Natural killer cell (primary cell): Measurements from ENCODE around the gene PAAF1. TPM values are rescaled to one million over a fixed set of nuclear protein-coding genes. Genes with fewer than 3 reads are reported as not detected.

Experiments
- ATAC-seq, 3 donors: fragments of 150-1000 bp in 2 of 3; fragments of 200-7000 bp in 1 of 3; cut with Tn5 transposase; 1 replicate in 1 of 3; 2 replicates in 2 of 3; pipeline ENCODE4 v1.10.0; 2021; ENCODE audit warnings: mild to moderate bottlenecking in 2 of 3, moderate library complexity in 2 of 3
- DNase-seq, 2 donors: peaks; one replicate each; pipeline versions ENCODE4 v3.0.0 to v3.0.0-alpha.2; 2013 to 2021; ENCODE audit warnings: mixed read lengths in 1 of 2
- H3K27ac ChIP-seq: one replicate; pipeline ENCODE4 v1.5.1; 2013; ENCODE audit warnings: mild to moderate bottlenecking, low read length
- H3K27me3 ChIP-seq: one replicate; pipeline ENCODE4 v1.6.1; 2013; ENCODE audit warnings: low read length; ENCODE audit not compliant: control insufficient read depth, insufficient read depth
- H3K36me3 ChIP-seq: one replicate; pipeline ENCODE4 v1.6.1; 2013; ENCODE audit warnings: low read length; ENCODE audit not compliant: control insufficient read depth, insufficient read depth
- H3K4me1 ChIP-seq: one replicate; pipeline ENCODE4 v1.6.1; 2013; ENCODE audit warnings: low read length; ENCODE audit not compliant: control insufficient read depth, insufficient read depth
- H3K4me3 ChIP-seq: one replicate; pipeline ENCODE4 v1.5.1; 2013; ENCODE audit warnings: low read length
- H3K9me3 ChIP-seq: one replicate; pipeline ENCODE4 v1.6.1; 2013; ENCODE audit warnings: low read length; ENCODE audit not compliant: control insufficient read depth, insufficient read depth
- H3K27ac Mint-ChIP-seq, 2 donors: one replicate each; pipeline ENCODE4 v1.8.0; 2022; ENCODE audit warnings: mild to moderate bottlenecking in 2 of 2, mixed read lengths in 2 of 2, moderate library complexity in 1 of 2
- H3K27me3 Mint-ChIP-seq, 2 donors: one replicate each; pipeline ENCODE4 v1.8.0; 2022; ENCODE audit warnings: low read depth in 2 of 2, mixed read lengths in 2 of 2
- H3K36me3 Mint-ChIP-seq: one replicate; pipeline ENCODE4 v1.8.0; 2022; ENCODE audit warnings: mixed read lengths
- H3K4me1 Mint-ChIP-seq, 2 donors: one replicate each; pipeline ENCODE4 v1.8.0; 2022; ENCODE audit warnings: mixed read lengths in 2 of 2
- H3K4me3 Mint-ChIP-seq: one replicate; pipeline ENCODE4 v1.8.0; 2022; ENCODE audit warnings: mild to moderate bottlenecking, moderate library complexity, mixed read lengths
- H3K9me3 Mint-ChIP-seq, 2 donors: one replicate each; pipeline ENCODE4 v1.8.0; 2022; ENCODE audit warnings: mixed read lengths in 2 of 2
- WGBS: methylation state at CpG from one replicate; pipeline ENCODE4 v1.1.7; 2013; ENCODE audit warnings: missing lambda C conversion rate; ENCODE audit not compliant: insufficient coverage; 5-methylcytosine and 5-hydroxymethylcytosine counted together
- intact Hi-C: fragments of 100-400 bp; cut with micrococcal nuclease; formaldehyde crosslinking; loops from one replicate; pipeline ENCODE4 v1.14.2; 2022
- total RNA-seq, 4 donors: library from RNA; stranded (reverse); fragments of 120-200 nt in 1 of 4; gene quantifications; one replicate each; pipeline versions ENCODE4 v1.2.3 to v1.2.4, GENCODE V29; 2013 to 2022
- TF ChIP-seq, protein P1 (sequence below): fragments of 200-600 bp; IDR thresholded peaks from one replicate; pipeline ENCODE4 v1.8.0; 2022; ENCODE audit warnings: antibody characterized with exemption

PAAF1 gene
- total RNA-seq, 3 donors from 2014 or later (not counting 1 experiment from before 2014, with no cell fraction given), result 12.0 to 14.9 (median 13.7) TPM

- Mint-ChIP-seq H3K4me1 (no peaks in the 10 kb centered on the region), H3K36me3 (no peaks in the 10 kb centered on the region), H3K27me3 (no peaks in the 10 kb centered on the region), H3K27ac (peak overlapping the region in 1 of 2 donors; percentile 18), H3K4me3 (no peak overlapping the region), H3K9me3 (no peaks in the 10 kb centered on the region)
- H3K4me3 ChIP-seq, result no peak overlapping the region
- TF ChIP-seq, protein P1, sequence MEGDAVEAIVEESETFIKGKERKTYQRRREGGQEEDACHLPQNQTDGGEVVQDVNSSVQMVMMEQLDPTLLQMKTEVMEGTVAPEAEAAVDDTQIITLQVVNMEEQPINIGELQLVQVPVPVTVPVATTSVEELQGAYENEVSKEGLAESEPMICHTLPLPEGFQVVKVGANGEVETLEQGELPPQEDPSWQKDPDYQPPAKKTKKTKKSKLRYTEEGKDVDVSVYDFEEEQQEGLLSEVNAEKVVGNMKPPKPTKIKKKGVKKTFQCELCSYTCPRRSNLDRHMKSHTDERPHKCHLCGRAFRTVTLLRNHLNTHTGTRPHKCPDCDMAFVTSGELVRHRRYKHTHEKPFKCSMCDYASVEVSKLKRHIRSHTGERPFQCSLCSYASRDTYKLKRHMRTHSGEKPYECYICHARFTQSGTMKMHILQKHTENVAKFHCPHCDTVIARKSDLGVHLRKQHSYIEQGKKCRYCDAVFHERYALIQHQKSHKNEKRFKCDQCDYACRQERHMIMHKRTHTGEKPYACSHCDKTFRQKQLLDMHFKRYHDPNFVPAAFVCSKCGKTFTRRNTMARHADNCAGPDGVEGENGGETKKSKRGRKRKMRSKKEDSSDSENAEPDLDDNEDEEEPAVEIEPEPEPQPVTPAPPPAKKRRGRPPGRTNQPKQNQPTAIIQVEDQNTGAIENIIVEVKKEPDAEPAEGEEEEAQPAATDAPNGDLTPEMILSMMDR, result no peak
- no peaks in the 10 kb centered on the region for H3K27me3 ChIP-seq
- no peak for ATAC-seq
- no peak for DNase-seq
- intact Hi-C loops, result no loop called here
- H3K27ac ChIP-seq, result no peak overlapping the region
- H3K9me3 ChIP-seq, result no peaks in the 10 kb centered on the region
- peaks cover 3% of the 10 kb centered on the region for H3K36me3 ChIP-seq
- 98% methylated on average over 3 of the region's 3 CpGs for WGBS
- no peaks in the 10 kb centered on the region for H3K4me1 ChIP-seq
Measured at GRCh38 chr11:73838443-73839122, 38.2 kb upstream of the PAAF1 start.

DNA sequence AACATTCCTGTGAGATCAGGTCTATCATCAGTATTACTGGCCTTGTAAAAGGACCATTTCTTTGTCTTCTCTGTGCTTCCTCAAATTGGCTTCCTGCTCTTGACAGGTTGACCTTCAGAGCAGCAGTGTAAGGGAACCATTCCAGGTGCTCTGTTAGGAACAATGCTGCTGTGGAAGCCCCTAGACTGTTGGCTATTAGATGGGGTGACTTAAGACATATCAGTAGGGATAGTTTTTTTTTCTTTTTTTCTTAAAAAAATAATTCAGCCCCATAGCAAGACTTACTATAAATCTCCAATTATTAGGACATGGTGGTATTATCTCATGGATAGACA lies 37.7 kb upstream of the PAAF1 start:
- H3K36me3 Mint-ChIP-seq, result no peaks in the 10 kb centered on the region
- intact Hi-C loops, result no loop called here
- no peaks in the 10 kb centered on the region for H3K9me3 ChIP-seq
- no peaks in the 10 kb centered on the region for H3K4me1 ChIP-seq
- no peak for ATAC-seq
- no peaks in the 10 kb centered on the region for H3K27me3 ChIP-seq
- no peak overlapping the region for H3K4me3 ChIP-seq
- no peak overlapping the region for H3K27ac ChIP-seq
- DNase-seq, result no peak
- no peak overlapping the region for H3K4me3 Mint-ChIP-seq
- TF ChIP-seq, protein P1, result no peak
- peaks cover 4% of the 10 kb centered on the region for H3K36me3 ChIP-seq
- H3K27ac Mint-ChIP-seq, result no peak overlapping the region
- H3K4me1 Mint-ChIP-seq, result no peaks in the 10 kb centered on the region
- H3K27me3 Mint-ChIP-seq, result no peaks in the 10 kb centered on the region
- no peaks in the 10 kb centered on the region for H3K9me3 Mint-ChIP-seq

- Mint-ChIP-seq H3K27ac (no peak overlapping the region), H3K27me3 (no peaks in the 10 kb centered on the region), H3K9me3 (no peaks in the 10 kb centered on the region), H3K36me3 (no peaks in the 10 kb centered on the region), H3K4me1 (no peaks in the 10 kb centered on the region), H3K4me3 (no peak overlapping the region)
- Histone ChIP-seq H3K9me3 (no peaks in the 10 kb centered on the region), H3K27me3 (no peaks in the 10 kb centered on the region), H3K36me3 (peaks cover 3% of the 10 kb centered on the region), H3K27ac (no peak overlapping the region), H3K4me1 (no peaks in the 10 kb centered on the region), H3K4me3 (no peak overlapping the region)
- DNase-seq (no peak), ATAC-seq (no peak)
- intact Hi-C loops, result no loop called here
- TF ChIP-seq, protein P1, result no peak
- WGBS, result 27% methylated on average over 1 of the region's 3 CpGs
Measured at GRCh38 chr11:73851046-73851764, 25.6 kb upstream of the PAAF1 start.
